ENCODE measurements around the gene NFIC. TPM values are rescaled to one million over a fixed set of nuclear protein-coding genes. Genes with fewer than 3 reads are reported as not detected.

The NFIC gene
- total and polyA plus RNA-seq, 4 donors, result 12.8 to 100 (median 75.1) TPM

DNA sequence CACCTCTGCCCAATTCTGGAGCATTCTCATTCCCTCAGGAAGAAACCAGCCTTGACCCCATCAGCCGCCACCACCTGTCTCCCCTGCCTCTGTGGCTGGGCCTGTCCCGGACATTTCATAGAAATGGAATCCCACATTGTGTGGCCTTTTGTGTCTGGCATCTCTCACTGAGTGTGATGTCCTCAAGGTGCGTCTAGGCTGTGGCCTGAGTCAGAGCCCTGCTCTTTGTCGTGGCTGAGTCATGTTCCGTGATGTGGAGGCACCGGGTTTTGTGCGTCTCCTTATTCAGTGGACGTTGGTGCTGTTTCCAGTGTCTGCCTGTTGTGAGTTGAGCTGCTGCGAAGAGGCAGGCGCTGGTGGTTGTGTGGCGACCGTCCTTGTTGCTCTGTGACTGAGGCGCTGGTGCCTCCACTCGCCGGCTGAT is 143.2 kb downstream of the NFIC start:
- DNase-seq (ENCODE audit: low spot score), result no peak
- H3K4me3 ChIP-seq (ENCODE audit: low read depth in 1 of 3, low read length in 3 of 3), result no peak overlapping the region
- H3K27ac ChIP-seq (ENCODE audit: low read depth in 1 of 2, low read length in 2 of 2), result no peak overlapping the region
- peaks cover 19 to 77% (median 60%) of the 10 kb centered on the region in 4 donors for H3K4me1 ChIP-seq (ENCODE audit: control insufficient read depth in 4 of 4, insufficient read depth in 4 of 4, low read length in 3 of 4)
- no peaks in the 10 kb centered on the region for H3K36me3 ChIP-seq (ENCODE audit: control insufficient read depth in 4 of 4, insufficient read depth in 3 of 4, low read depth in 1 of 4, low read length in 3 of 4)
- H3K9ac ChIP-seq (ENCODE audit: low read depth in 1 of 2, low read length in 2 of 2), result no peak overlapping the region
- WGBS, result 93% methylated on average over 15 of the region's 15 CpGs
- no peaks in the 10 kb centered on the region for H3K9me3 ChIP-seq (ENCODE audit: control insufficient read depth in 4 of 4, low read length in 3 of 4)
- no peaks in the 10 kb centered on the region for H3K27me3 ChIP-seq (ENCODE audit: control insufficient read depth in 4 of 4, insufficient read depth in 4 of 4, low read length in 3 of 4)
- TF ChIP-seq, protein P1, sequence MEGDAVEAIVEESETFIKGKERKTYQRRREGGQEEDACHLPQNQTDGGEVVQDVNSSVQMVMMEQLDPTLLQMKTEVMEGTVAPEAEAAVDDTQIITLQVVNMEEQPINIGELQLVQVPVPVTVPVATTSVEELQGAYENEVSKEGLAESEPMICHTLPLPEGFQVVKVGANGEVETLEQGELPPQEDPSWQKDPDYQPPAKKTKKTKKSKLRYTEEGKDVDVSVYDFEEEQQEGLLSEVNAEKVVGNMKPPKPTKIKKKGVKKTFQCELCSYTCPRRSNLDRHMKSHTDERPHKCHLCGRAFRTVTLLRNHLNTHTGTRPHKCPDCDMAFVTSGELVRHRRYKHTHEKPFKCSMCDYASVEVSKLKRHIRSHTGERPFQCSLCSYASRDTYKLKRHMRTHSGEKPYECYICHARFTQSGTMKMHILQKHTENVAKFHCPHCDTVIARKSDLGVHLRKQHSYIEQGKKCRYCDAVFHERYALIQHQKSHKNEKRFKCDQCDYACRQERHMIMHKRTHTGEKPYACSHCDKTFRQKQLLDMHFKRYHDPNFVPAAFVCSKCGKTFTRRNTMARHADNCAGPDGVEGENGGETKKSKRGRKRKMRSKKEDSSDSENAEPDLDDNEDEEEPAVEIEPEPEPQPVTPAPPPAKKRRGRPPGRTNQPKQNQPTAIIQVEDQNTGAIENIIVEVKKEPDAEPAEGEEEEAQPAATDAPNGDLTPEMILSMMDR (IDR thresholded peaks at IDR 0.05; ENCODE audit: low read depth, low read length, missing input control), result no peak
- TF ChIP-seq EGR1 (IDR thresholded peaks at IDR 0.05; ENCODE audit: low read depth in 2 of 2) (no peak), FOXA1 (IDR thresholded peaks at IDR 0.05) (no peak), HNF4G (IDR thresholded peaks at IDR 0.05) (no peak), JUND (IDR thresholded peaks at IDR 0.05) (no peak), GABPA (IDR thresholded peaks at IDR 0.05 in 1 of 2, conservative IDR thresholded peaks at IDR 0.05 in 1 of 2) (no peak), FOXA2 (IDR thresholded peaks at IDR 0.05) (no peak), HNF4A (conservative IDR thresholded peaks at IDR 0.05) (no peak), RXRA (IDR thresholded peaks at IDR 0.05) (no peak), TAF1 (conservative IDR thresholded peaks at IDR 0.05) (no peak), SP1 (IDR thresholded peaks at IDR 0.05) (no peak), YY1 (IDR thresholded peaks at IDR 0.05) (no peak)
- TF ChIP-seq, protein P2, sequence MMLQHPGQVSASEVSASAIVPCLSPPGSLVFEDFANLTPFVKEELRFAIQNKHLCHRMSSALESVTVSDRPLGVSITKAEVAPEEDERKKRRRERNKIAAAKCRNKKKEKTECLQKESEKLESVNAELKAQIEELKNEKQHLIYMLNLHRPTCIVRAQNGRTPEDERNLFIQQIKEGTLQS (IDR thresholded peaks at IDR 0.05), result no peak
- TF ChIP-seq, protein P3, sequence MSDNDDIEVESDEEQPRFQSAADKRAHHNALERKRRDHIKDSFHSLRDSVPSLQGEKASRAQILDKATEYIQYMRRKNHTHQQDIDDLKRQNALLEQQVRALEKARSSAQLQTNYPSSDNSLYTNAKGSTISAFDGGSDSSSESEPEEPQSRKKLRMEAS (IDR thresholded peaks at IDR 0.05), result no peak
- TF ChIP-seq, protein P4, sequence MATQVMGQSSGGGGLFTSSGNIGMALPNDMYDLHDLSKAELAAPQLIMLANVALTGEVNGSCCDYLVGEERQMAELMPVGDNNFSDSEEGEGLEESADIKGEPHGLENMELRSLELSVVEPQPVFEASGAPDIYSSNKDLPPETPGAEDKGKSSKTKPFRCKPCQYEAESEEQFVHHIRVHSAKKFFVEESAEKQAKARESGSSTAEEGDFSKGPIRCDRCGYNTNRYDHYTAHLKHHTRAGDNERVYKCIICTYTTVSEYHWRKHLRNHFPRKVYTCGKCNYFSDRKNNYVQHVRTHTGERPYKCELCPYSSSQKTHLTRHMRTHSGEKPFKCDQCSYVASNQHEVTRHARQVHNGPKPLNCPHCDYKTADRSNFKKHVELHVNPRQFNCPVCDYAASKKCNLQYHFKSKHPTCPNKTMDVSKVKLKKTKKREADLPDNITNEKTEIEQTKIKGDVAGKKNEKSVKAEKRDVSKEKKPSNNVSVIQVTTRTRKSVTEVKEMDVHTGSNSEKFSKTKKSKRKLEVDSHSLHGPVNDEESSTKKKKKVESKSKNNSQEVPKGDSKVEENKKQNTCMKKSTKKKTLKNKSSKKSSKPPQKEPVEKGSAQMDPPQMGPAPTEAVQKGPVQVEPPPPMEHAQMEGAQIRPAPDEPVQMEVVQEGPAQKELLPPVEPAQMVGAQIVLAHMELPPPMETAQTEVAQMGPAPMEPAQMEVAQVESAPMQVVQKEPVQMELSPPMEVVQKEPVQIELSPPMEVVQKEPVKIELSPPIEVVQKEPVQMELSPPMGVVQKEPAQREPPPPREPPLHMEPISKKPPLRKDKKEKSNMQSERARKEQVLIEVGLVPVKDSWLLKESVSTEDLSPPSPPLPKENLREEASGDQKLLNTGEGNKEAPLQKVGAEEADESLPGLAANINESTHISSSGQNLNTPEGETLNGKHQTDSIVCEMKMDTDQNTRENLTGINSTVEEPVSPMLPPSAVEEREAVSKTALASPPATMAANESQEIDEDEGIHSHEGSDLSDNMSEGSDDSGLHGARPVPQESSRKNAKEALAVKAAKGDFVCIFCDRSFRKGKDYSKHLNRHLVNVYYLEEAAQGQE (IDR thresholded peaks at IDR 0.05), result no peak
- TF ChIP-seq, protein P5, sequence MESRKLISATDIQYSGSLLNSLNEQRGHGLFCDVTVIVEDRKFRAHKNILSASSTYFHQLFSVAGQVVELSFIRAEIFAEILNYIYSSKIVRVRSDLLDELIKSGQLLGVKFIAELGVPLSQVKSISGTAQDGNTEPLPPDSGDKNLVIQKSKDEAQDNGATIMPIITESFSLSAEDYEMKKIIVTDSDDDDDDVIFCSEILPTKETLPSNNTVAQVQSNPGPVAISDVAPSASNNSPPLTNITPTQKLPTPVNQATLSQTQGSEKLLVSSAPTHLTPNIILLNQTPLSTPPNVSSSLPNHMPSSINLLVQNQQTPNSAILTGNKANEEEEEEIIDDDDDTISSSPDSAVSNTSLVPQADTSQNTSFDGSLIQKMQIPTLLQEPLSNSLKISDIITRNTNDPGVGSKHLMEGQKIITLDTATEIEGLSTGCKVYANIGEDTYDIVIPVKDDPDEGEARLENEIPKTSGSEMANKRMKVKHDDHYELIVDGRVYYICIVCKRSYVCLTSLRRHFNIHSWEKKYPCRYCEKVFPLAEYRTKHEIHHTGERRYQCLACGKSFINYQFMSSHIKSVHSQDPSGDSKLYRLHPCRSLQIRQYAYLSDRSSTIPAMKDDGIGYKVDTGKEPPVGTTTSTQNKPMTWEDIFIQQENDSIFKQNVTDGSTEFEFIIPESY (IDR thresholded peaks at IDR 0.05), result no peak

DNA sequence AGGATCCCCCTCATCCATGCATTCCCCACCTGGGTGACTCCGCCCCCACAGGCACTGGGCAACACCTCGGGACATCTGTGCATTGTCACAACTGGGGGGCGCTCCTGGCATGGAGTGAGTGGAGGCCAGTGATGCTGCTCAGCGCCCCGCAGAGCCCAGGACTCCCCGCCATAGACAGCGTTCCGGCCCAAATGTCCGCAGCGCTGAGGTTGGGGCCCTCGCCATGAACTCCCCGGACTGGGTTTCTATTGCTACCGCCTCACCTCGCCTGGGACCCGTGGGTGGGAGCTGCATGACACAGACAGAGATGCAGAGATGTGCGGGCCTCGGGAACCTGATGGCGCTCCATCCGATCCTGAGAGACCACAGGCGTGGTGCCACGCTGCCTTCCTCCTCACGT is 144.3 kb downstream of the NFIC start:
- no peaks in the 10 kb centered on the region for H3K9me3 ChIP-seq (ENCODE audit: control insufficient read depth in 4 of 4, low read length in 3 of 4)
- H3K4me1 ChIP-seq (ENCODE audit: control insufficient read depth in 4 of 4, insufficient read depth in 4 of 4, low read length in 3 of 4), result peaks cover 18 to 74% (median 58%) of the 10 kb centered on the region in 4 donors
- H3K27ac ChIP-seq (ENCODE audit: low read depth in 1 of 2, low read length in 2 of 2), result no peak overlapping the region
- TF ChIP-seq FOXA2 (IDR thresholded peaks at IDR 0.05) (no peak), FOXA1 (IDR thresholded peaks at IDR 0.05) (no peak), RXRA (IDR thresholded peaks at IDR 0.05) (no peak), NR2F2 (IDR thresholded peaks at IDR 0.05) (no peak), EGR1 (IDR thresholded peaks at IDR 0.05; ENCODE audit: low read depth in 2 of 2) (no peak), SP1 (IDR thresholded peaks at IDR 0.05) (no peak), YY1 (IDR thresholded peaks at IDR 0.05) (no peak), GABPA (IDR thresholded peaks at IDR 0.05 in 1 of 2, conservative IDR thresholded peaks at IDR 0.05 in 1 of 2) (no peak)
- TF ChIP-seq, protein P4 (IDR thresholded peaks at IDR 0.05), result no peak
- TF ChIP-seq, protein P3 (IDR thresholded peaks at IDR 0.05), result no peak
- TF ChIP-seq, protein P1 (IDR thresholded peaks at IDR 0.05; ENCODE audit: low read depth, low read length, missing input control), result no peak
- H3K27me3 ChIP-seq (ENCODE audit: control insufficient read depth in 4 of 4, insufficient read depth in 4 of 4, low read length in 3 of 4), result no peaks in the 10 kb centered on the region
- WGBS, result 92% methylated on average over 22 of the region's 22 CpGs
- H3K4me3 ChIP-seq (ENCODE audit: low read depth in 1 of 3, low read length in 3 of 3), result no peak overlapping the region
- H3K36me3 ChIP-seq (ENCODE audit: control insufficient read depth in 4 of 4, insufficient read depth in 3 of 4, low read depth in 1 of 4, low read length in 3 of 4), result no peaks in the 10 kb centered on the region
- no peak overlapping the region for H3K9ac ChIP-seq (ENCODE audit: low read depth in 1 of 2, low read length in 2 of 2)
- DNase-seq (ENCODE audit: low spot score), result no peak
